IMR-90 (cell line): ENCODE measurements around the gene HCRTR1. TPM values are rescaled to one million over a fixed set of nuclear protein-coding genes. Genes with fewer than 3 reads are reported as not detected.

ENCODE experiments used
- ATAC-seq: fragments of 200-7000 bp; cut with Tn5 transposase; 2 replicates; pipeline ENCODE4 v1.9.1; 2020; ENCODE audit warnings: low read depth, mild to moderate bottlenecking, moderate library complexity
- BruUV-seq: library from RNA; stranded (reverse); fragments of 400-500 nt; replicated peaks from 2 replicates; lab custom pipeline; 2021; lab: Mats Ljungman, UMichigan
- CTCF ChIA-PET: fragments of 300-600 bp; formaldehyde crosslinking; extraction: SDS; loops from one replicate; lab custom pipeline; 2021; ENCODE audit warnings: antibody characterized with exemption; lab: Yijun Ruan, JAX
- POLR2A ChIA-PET: fragments of 300-600 bp; sonication (Branson Sonifier 250); formaldehyde crosslinking; loops from one replicate; lab custom pipeline; 2022; ENCODE audit warnings: antibody characterized with exemption; ENCODE audit not compliant: unreplicated experiment; lab: Charles Lee
- DNase-seq: peaks from one replicate; pipeline ENCODE4 v3.0.0; 2013
- H2AFZ ChIP-seq: replicated peaks from 2 replicates; pipeline ENCODE3; 2013; ENCODE audit warnings: low read length, mild to moderate bottlenecking; ENCODE audit not compliant: poor library complexity
- H2AK5ac ChIP-seq: 2 replicates; pipeline ENCODE4 v1.6.1; 2013; ENCODE audit warnings: low read depth, low read length, inconsistent platforms
- H2AK9ac ChIP-seq: replicated peaks from 2 replicates; pipeline ENCODE3; 2013; ENCODE audit warnings: mild to moderate bottlenecking, low read depth, low read length, moderate library complexity; ENCODE audit not compliant: poor library complexity
- H2BK120ac ChIP-seq: 2 replicates; pipeline ENCODE4 v1.6.1; 2013; ENCODE audit warnings: low read depth, low read length, inconsistent platforms
- H2BK15ac ChIP-seq: 3 replicates; pipeline ENCODE4 v1.6.1; 2013; ENCODE audit warnings: low read depth, low read length, inconsistent platforms
- H2BK20ac ChIP-seq: 2 replicates; pipeline ENCODE4 v1.6.1; 2013; ENCODE audit warnings: low read depth, mild to moderate bottlenecking, inconsistent platforms, low read length, moderate library complexity
- H2BK5ac ChIP-seq: 2 replicates; pipeline ENCODE4 v1.6.1; 2013; ENCODE audit warnings: mild to moderate bottlenecking, low read depth, low read length, inconsistent platforms; ENCODE audit not compliant: poor library complexity, severe bottlenecking
- H3K14ac ChIP-seq: replicated peaks from 2 replicates; pipeline ENCODE4 v1.6.1; 2013; ENCODE audit warnings: low read depth, low read length, inconsistent platforms
- H3K18ac ChIP-seq: 2 replicates; pipeline ENCODE4 v1.6.1; 2013; ENCODE audit warnings: low read depth, low read length, control low read depth
- H3K23ac ChIP-seq: 2 replicates; pipeline ENCODE4 v1.6.1; 2013; ENCODE audit warnings: low read depth, low read length, inconsistent platforms
- H3K27ac ChIP-seq: 2 replicates; pipeline ENCODE4 v1.5.1; 2013; ENCODE audit warnings: mild to moderate bottlenecking, control low read depth, low read length; ENCODE audit not compliant: insufficient read depth
- H3K27me3 ChIP-seq: 2 replicates; pipeline ENCODE4 v1.6.1; 2013; ENCODE audit warnings: low read length; ENCODE audit not compliant: control insufficient read depth, insufficient read depth
- H3K36me3 ChIP-seq: 2 replicates; pipeline ENCODE4 v1.6.1; 2013; ENCODE audit warnings: low read length, mixed read lengths; ENCODE audit not compliant: control insufficient read depth, insufficient read depth
- H3K4ac ChIP-seq: 2 replicates; pipeline ENCODE4 v1.6.1; 2013; ENCODE audit warnings: low read depth, low read length, inconsistent platforms
- H3K4me1 ChIP-seq: 2 replicates; pipeline ENCODE4 v1.6.1; 2013; ENCODE audit warnings: low read length, mixed read lengths; ENCODE audit not compliant: control insufficient read depth, insufficient read depth
- H3K4me2 ChIP-seq: 2 replicates; pipeline ENCODE4 v1.6.1; 2013; ENCODE audit warnings: low read depth, mild to moderate bottlenecking, control low read depth, low read length, moderate library complexity
- H3K4me3 ChIP-seq: 2 replicates; pipeline ENCODE4 v1.5.1; 2013; ENCODE audit warnings: low read depth, mild to moderate bottlenecking, control low read depth, low read length, moderate library complexity; ENCODE audit not compliant: insufficient read depth
- H3K56ac ChIP-seq: 2 replicates; pipeline ENCODE4 v1.6.1; 2013; ENCODE audit warnings: low read length, inconsistent platforms; ENCODE audit not compliant: insufficient read depth; ENCODE audit errors: extremely low read depth
- H3K79me1 ChIP-seq, 2 experiments: 2 replicates each; pipeline ENCODE4 v1.6.1; 2013; ENCODE audit warnings: low read length in 2 of 2, inconsistent platforms in 1 of 2, low read depth in 1 of 2
- H3K9ac ChIP-seq: 2 replicates; pipeline ENCODE4 v1.6.1; 2013; ENCODE audit warnings: low read depth, low read length, control low read depth
- H3K9me1 ChIP-seq: 2 replicates; pipeline ENCODE4 v1.6.1; 2013; ENCODE audit warnings: low read length, inconsistent platforms; ENCODE audit not compliant: insufficient read depth
- H3K9me3 ChIP-seq: 2 replicates; pipeline ENCODE4 v1.6.1; 2013; ENCODE audit warnings: low read length; ENCODE audit not compliant: control insufficient read depth, insufficient read depth
- H4K20me1 ChIP-seq: 2 replicates; pipeline ENCODE4 v1.6.1; 2013; ENCODE audit warnings: low read length, inconsistent platforms; ENCODE audit not compliant: insufficient read depth
- H4K5ac ChIP-seq: 2 replicates; pipeline ENCODE4 v1.6.1; 2013; ENCODE audit warnings: mild to moderate bottlenecking, low read depth, low read length, control low read depth
- H4K8ac ChIP-seq, 2 experiments: 2 replicates each; pipeline ENCODE4 v1.6.1; 2013; ENCODE audit warnings: low read depth in 2 of 2, low read length in 2 of 2, control low read depth in 1 of 2, inconsistent platforms in 1 of 2
- H4K91ac ChIP-seq: 2 replicates; pipeline ENCODE4 v1.6.1; 2013; ENCODE audit warnings: low read depth, low read length, inconsistent platforms; ENCODE audit not compliant: insufficient read depth
- BHLHE40 ChIP-seq: fragments of 150-350 bp; IDR thresholded peaks from 2 replicates; pipeline ENCODE4 v1.6.1; 2016; ENCODE audit warnings: mild to moderate bottlenecking, low read depth, low read length
- CEBPB ChIP-seq: IDR thresholded peaks from 2 replicates; pipeline ENCODE4 v1.6.1; 2012; ENCODE audit warnings: low read depth, low read length, improper control_type of control experiment
- CHD1 ChIP-seq: IDR thresholded peaks from 2 replicates; pipeline ENCODE4 v1.6.1; 2012; ENCODE audit warnings: low read depth, low read length, improper control_type of control experiment
- MAFK ChIP-seq: IDR thresholded peaks from 2 replicates; pipeline ENCODE4 v1.6.1; 2012; ENCODE audit warnings: low read depth, low read length, improper control_type of control experiment
- MXI1 ChIP-seq: IDR thresholded peaks from 2 replicates; pipeline ENCODE4 v1.6.1; 2012; ENCODE audit warnings: low read depth, mild to moderate bottlenecking, low read length, moderate library complexity, borderline replicate concordance
- POLR2A ChIP-seq: IDR thresholded peaks from 2 replicates; pipeline ENCODE4 v1.6.1; 2012; ENCODE audit warnings: mild to moderate bottlenecking, low read depth, low read length
- RFX5 ChIP-seq: IDR thresholded peaks from 2 replicates; pipeline ENCODE4 v1.8.0; 2012; ENCODE audit warnings: low read depth, mild to moderate bottlenecking, low read length, moderate library complexity
- SMC3 ChIP-seq: fragments of 150-350 bp; IDR thresholded peaks from 2 replicates; pipeline ENCODE4 v1.6.1; 2016; ENCODE audit warnings: low read depth, mild to moderate bottlenecking, antibody characterized with exemption, low read length, moderate library complexity
- WGBS, 2 experiments: methylation state at CpG; one replicate each; pipeline versions ENCODE4 v1.1.5 to v1.1.7; 2013; ENCODE audit warnings: missing lambda C conversion rate in 2 of 2; ENCODE audit not compliant: insufficient read length in 1 of 2; ENCODE audit errors: extremely low coverage in 2 of 2; 5-methylcytosine and 5-hydroxymethylcytosine counted together
- dilution Hi-C: fragments of 300-500 bp; cut with HindIII; formaldehyde crosslinking; loops from one replicate; pipeline ENCODE4 v1.14.3; 2018; ENCODE audit warnings: low sequenced_read_pairs; ENCODE audit not compliant: unreplicated experiment
- in situ Hi-C: fragments of 300-500 bp; cut with MboI; formaldehyde crosslinking; loops from 3 replicates; pipeline ENCODE4 v1.14.3; 2019; ENCODE audit warnings: low sequenced_read_pairs, inconsistent platforms, mixed read lengths
- intact Hi-C: fragments of 100-400 bp; cut with micrococcal nuclease; formaldehyde crosslinking; loops from 2 replicates; pipeline ENCODE4 v1.10.0; 2022
- polyA plus RNA-seq, 3 experiments: library from polyadenylated mRNA; depleted of rRNA; stranded (reverse); fragments of >200 nt; gene quantifications; 2 replicates each; pipeline ENCODE4 v1.2.3, GENCODE V29; 2012; ENCODE audit warnings: low replicate concordance in 1 of 3
- total RNA-seq: library from RNA; depleted of rRNA; stranded (reverse); fragments of >200 nt; gene quantifications from 2 replicates; pipeline ENCODE4 v1.2.3, GENCODE V29; 2012
- TF ChIP-seq, protein P1 (sequence below): fragments of 150-350 bp; IDR thresholded peaks from 2 replicates; pipeline ENCODE4 v1.6.1; 2017; ENCODE audit warnings: mild to moderate bottlenecking, antibody characterized with exemption, low read length, low read depth

Gene HCRTR1
- total and polyA plus RNA-seq, 2 of the 4 experiments (the other 2 are of a cell fraction): not detected

DNA sequence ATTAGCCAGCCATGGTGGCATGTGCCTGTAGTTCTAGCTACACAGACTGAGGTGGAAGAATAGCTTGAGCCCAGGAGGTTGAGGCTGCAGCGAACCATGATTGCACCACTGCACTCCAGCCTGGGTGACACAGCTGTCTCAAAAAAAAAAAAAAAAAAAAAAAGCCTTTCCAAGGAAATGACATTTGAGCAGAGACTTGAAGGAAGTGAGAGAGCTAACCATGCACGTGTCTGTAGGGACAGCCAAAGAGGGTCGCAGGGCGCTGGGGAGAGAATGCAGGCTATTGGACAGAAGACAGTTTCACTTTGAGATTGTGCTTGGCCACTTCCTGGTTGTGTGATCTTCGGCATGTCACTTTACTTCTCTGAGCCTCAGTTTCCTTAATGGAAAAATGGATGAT is 6.8 kb downstream of the HCRTR1 start (continued):
- TF ChIP-seq BHLHE40 (no peak), CHD1 (no peak)

DNA sequence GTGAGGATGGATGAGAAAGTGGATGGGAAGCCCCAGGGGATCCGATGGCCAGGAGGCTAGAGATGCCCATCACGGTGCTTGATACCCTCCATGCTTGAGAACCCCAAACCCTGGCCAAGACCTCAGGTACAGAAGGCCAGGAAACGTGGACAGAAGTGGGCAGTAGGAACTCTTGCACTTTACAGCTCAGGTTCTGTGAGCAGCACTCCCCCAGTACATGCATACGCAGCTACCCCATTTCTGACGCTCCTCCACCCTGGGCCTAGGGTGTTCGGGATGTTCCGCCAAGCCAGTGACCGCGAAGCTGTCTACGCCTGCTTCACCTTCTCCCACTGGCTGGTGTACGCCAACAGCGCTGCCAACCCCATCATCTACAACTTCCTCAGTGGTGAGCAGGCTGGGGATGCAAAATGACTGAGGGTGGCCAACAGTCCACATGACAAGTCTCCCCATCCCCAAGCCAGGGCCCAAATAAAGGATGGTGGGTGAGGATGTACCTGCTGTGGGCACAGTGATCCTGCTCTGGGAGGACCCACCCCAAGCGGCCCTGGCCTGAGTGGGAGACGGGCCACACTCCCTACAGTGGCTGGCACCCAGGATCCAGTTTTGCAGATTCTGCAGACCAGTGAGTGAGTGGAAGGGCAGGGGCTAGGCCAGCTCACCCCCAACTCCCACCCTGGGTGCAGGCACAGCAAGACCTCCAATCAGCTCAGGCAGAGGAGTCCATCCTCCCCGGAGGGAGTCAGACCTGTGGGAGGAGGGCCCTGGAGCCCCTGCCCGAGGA is 7.4 kb downstream of the HCRTR1 start:
- H3K4me2 ChIP-seq: no peak overlapping the region
- H3K4me3 ChIP-seq: no peak overlapping the region
- no peak overlapping the region for H2BK5ac ChIP-seq
- no peak overlapping the region for H2BK20ac ChIP-seq
- DNase-seq: no peak
- no peak overlapping the region for H3K56ac ChIP-seq
- in situ Hi-C loops (no loop called here), dilution Hi-C loops (no loop called here), intact Hi-C loops (no loop called here)
- no peak overlapping the region for H3K27ac ChIP-seq
- no peak overlapping the region for H3K23ac ChIP-seq
- H3K4ac ChIP-seq: no peak overlapping the region
- no CpG with 5 or more reads among the region's 16 CpGs for WGBS, 2 experiments
- H3K4me1 ChIP-seq: peaks cover 8% of the 10 kb centered on the region
- no peak overlapping the region for H2AFZ ChIP-seq
- H3K9me1 ChIP-seq: 0 out of 2 replicates have a peak, but pooled peaks cover 9% of the 10 kb centered on the region
- H4K20me1 ChIP-seq: 0 out of 2 replicates have a peak, but pooled peaks cover 10% of the 10 kb centered on the region
- H3K18ac ChIP-seq: no peak overlapping the region
- H3K36me3 ChIP-seq: peaks cover 11% of the 10 kb centered on the region; the same call in 1 of the 2 replicates
- no peak overlapping the region for H2BK15ac ChIP-seq
- ChIA-PET CTCF (no interaction called here), POLR2A (no interaction called here)
- no peak overlapping the region for H4K8ac ChIP-seq
- ATAC-seq: no peak
- no peak overlapping the region for H2BK120ac ChIP-seq
- H3K79me1 ChIP-seq: no peaks in the 10 kb centered on the region
- no peak overlapping the region for H4K5ac ChIP-seq
- no peak overlapping the region for H3K14ac ChIP-seq
- H2AK5ac ChIP-seq: no peak overlapping the region
- H4K91ac ChIP-seq: no peak overlapping the region
- BruUV-seq: no TSS peak
- H3K9ac ChIP-seq: no peak overlapping the region
- H2AK9ac ChIP-seq: no peak overlapping the region
- H3K9me3 ChIP-seq: no peaks in the 10 kb centered on the region
- no peak for TF ChIP-seq BHLHE40
- TF ChIP-seq, protein P1, sequence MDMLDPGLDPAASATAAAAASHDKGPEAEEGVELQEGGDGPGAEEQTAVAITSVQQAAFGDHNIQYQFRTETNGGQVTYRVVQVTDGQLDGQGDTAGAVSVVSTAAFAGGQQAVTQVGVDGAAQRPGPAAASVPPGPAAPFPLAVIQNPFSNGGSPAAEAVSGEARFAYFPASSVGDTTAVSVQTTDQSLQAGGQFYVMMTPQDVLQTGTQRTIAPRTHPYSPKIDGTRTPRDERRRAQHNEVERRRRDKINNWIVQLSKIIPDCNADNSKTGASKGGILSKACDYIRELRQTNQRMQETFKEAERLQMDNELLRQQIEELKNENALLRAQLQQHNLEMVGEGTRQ: no peak
- no peak for TF ChIP-seq RFX5
- TF ChIP-seq CEBPB: no peak
- no peak for TF ChIP-seq POLR2A
- no peak for TF ChIP-seq MAFK
- TF ChIP-seq MXI1: no peak
- no peak for TF ChIP-seq SMC3
- H3K27me3 ChIP-seq: no peaks in the 10 kb centered on the region; the same call in 1 of the 2 replicates
